CD14-positive monocyte (primary cell): ENCODE data around the gene COL4A1. TPM values are rescaled to one million over a fixed set of nuclear protein-coding genes. Genes with fewer than 3 reads are reported as not detected.
A peak's percentile ranks its signal among the peaks of the same experiment; 100 is the strongest.

ENCODE experiments used
- DNase-seq, 3 donors: peaks; one replicate each; pipeline ENCODE4 v3.0.0-alpha.2; 2011 to 2022
- H2AFZ ChIP-seq: 2 replicates; pipeline ENCODE4 v1.6.0; 2012; ENCODE audit warnings: mild to moderate bottlenecking, low read depth, low read length, inconsistent platforms; ENCODE audit not compliant: insufficient read depth, poor library complexity, severe bottlenecking
- H3K27ac ChIP-seq, 2 donors: 1 replicate in 1 of 2; 2 replicates in 1 of 2; pipeline ENCODE4 v1.5.1; 2012 to 2013; ENCODE audit warnings: low read length in 2 of 2, control low read depth in 1 of 2, inconsistent platforms in 1 of 2, low read depth in 1 of 2, mild to moderate bottlenecking in 1 of 2
- H3K27me3 ChIP-seq, 2 donors: one replicate each; pipeline versions ENCODE4 v1.6.0 to v1.6.1; 2011 to 2013; ENCODE audit warnings: low read length in 2 of 2; ENCODE audit not compliant: control insufficient read depth in 2 of 2, insufficient read depth in 2 of 2
- H3K36me3 ChIP-seq, 2 donors: replicated peaks in 1 of 2; 1 replicate in 1 of 2; 2 replicates in 1 of 2; pipeline versions ENCODE4 v1.5.1 to v1.6.1; 2012 to 2013; ENCODE audit warnings: low read length in 2 of 2, control low read depth in 1 of 2, inconsistent platforms in 1 of 2, mild to moderate bottlenecking in 1 of 2; ENCODE audit not compliant: insufficient read depth in 2 of 2, control insufficient read depth in 1 of 2
- H3K4me1 ChIP-seq, 2 donors: 1 replicate in 1 of 2; 2 replicates in 1 of 2; pipeline versions ENCODE4 v1.5.1 to v1.6.1; 2012 to 2013; ENCODE audit warnings: low read length in 2 of 2, control low read depth in 1 of 2, inconsistent platforms in 1 of 2, mild to moderate bottlenecking in 1 of 2, moderate library complexity in 1 of 2; ENCODE audit not compliant: insufficient read depth in 2 of 2, control insufficient read depth in 1 of 2
- H3K4me2 ChIP-seq: replicated peaks from 2 replicates; pipeline ENCODE3; 2012; ENCODE audit warnings: low read length, moderate library complexity, mild to moderate bottlenecking; ENCODE audit not compliant: poor library complexity, severe bottlenecking; ENCODE audit errors: extremely low read depth
- H3K4me3 ChIP-seq, 3 experiments: fragments of 200-600 bp in 1 of 3; sonication (generic) in 1 of 3; replicated peaks in 1 of 3; 1 replicate in 2 of 3; 2 replicates in 1 of 3; pipeline ENCODE4 v1.5.1; 2011 to 2013; ENCODE audit warnings: low read length in 3 of 3, mild to moderate bottlenecking in 3 of 3, control low read depth in 2 of 3, low read depth in 2 of 3, inconsistent platforms in 1 of 3, moderate library complexity in 1 of 3
- H3K79me2 ChIP-seq: 2 replicates; pipeline ENCODE4 v1.6.0; 2012; ENCODE audit warnings: mild to moderate bottlenecking, control low read depth, inconsistent platforms, low read length, moderate library complexity; ENCODE audit not compliant: insufficient read depth
- H3K9ac ChIP-seq: 2 replicates; pipeline ENCODE4 v1.6.0; 2017; ENCODE audit warnings: low read length, mild to moderate bottlenecking; ENCODE audit not compliant: insufficient read depth, poor library complexity, severe bottlenecking
- H3K9me3 ChIP-seq, 2 donors: replicated peaks in 1 of 2; 1 replicate in 1 of 2; 2 replicates in 1 of 2; pipeline versions ENCODE4 v1.5.1 to v1.6.1; 2012 to 2013; ENCODE audit warnings: low read length in 2 of 2, control low read depth in 1 of 2; ENCODE audit not compliant: control insufficient read depth in 1 of 2, insufficient read depth in 1 of 2
- H4K20me1 ChIP-seq: 2 replicates; pipeline ENCODE4 v1.6.0; 2012; ENCODE audit warnings: mild to moderate bottlenecking, low read length, control low read depth, moderate library complexity; ENCODE audit not compliant: insufficient read depth
- H3K27ac Mint-ChIP-seq, 7 donors: one replicate each; pipeline ENCODE4 v1.8.0; 2020; ENCODE audit warnings: mild to moderate bottlenecking in 7 of 7, mixed read lengths in 7 of 7, moderate library complexity in 6 of 7, inconsistent platforms in 2 of 7
- H3K27me3 Mint-ChIP-seq, 3 donors: one replicate each; pipeline ENCODE4 v1.8.0; 2021 to 2022; ENCODE audit warnings: low read depth in 3 of 3, mild to moderate bottlenecking in 3 of 3, mixed read lengths in 3 of 3, moderate library complexity in 3 of 3, inconsistent platforms in 1 of 3
- H3K36me3 Mint-ChIP-seq, 2 donors: one replicate each; pipeline ENCODE4 v1.8.0; 2020; ENCODE audit warnings: mixed read lengths in 2 of 2, inconsistent platforms in 1 of 2, mild to moderate bottlenecking in 1 of 2
- H3K4me1 Mint-ChIP-seq: one replicate; pipeline ENCODE4 v1.8.0; 2020; ENCODE audit warnings: mild to moderate bottlenecking, mixed read lengths
- H3K4me3 Mint-ChIP-seq, 2 donors: one replicate each; pipeline ENCODE4 v1.8.0; 2020; ENCODE audit warnings: mild to moderate bottlenecking in 2 of 2, mixed read lengths in 2 of 2, moderate library complexity in 1 of 2
- H3K9me3 Mint-ChIP-seq, 7 donors: one replicate each; pipeline ENCODE4 v1.8.0; 2020 to 2022; ENCODE audit warnings: mixed read lengths in 7 of 7, mild to moderate bottlenecking in 6 of 7, moderate library complexity in 6 of 7, inconsistent platforms in 2 of 7
- WGBS: methylation state at CpG from one replicate; pipeline ENCODE4 v1.1.5; 2013; ENCODE audit warnings: missing lambda C conversion rate; ENCODE audit not compliant: insufficient coverage; 5-methylcytosine and 5-hydroxymethylcytosine counted together
- intact Hi-C, 2 donors: fragments of 100-400 bp; cut with micrococcal nuclease; formaldehyde crosslinking; loops; one replicate each; pipeline versions ENCODE4 v1.15.0 to v1.15.1; 2023
- polyA plus RNA-seq, 3 donors: library from polyadenylated mRNA; depleted of rRNA in 1 of 3; unstranded in 2 of 3; stranded (reverse) in 1 of 3; fragments of 300-500 nt in 2 of 3; fragments of >200 nt in 1 of 3; fragmentation: Illumina TruSeq in 2 of 3; gene quantifications; 1 replicate in 2 of 3; 2 replicates in 1 of 3; pipeline ENCODE4 v1.2.3, GENCODE V29; 2012 to 2021
- TF ChIP-seq, protein P1 (sequence below): fragments of 200-600 bp; IDR thresholded peaks from one replicate; pipeline ENCODE4 v1.8.0; 2022; ENCODE audit warnings: antibody characterized with exemption, mild to moderate bottlenecking

COL4A1 gene
- polyA plus RNA-seq, 3 donors = 0.16 to 0.25 TPM; not detected in 1

GRCh38 chr13:110230661-110231347 is 76.2 kb downstream of the COL4A1 start:
- Mint-ChIP-seq H3K27me3 (peaks cover 14 to 26% (median 20%) of the 10 kb centered on the region in 3 donors), H3K4me3 (peak overlapping the region in 1 of 2 donors; percentile 18), H3K36me3 (no peaks in the 10 kb centered on the region), H3K9me3 (peaks cover 0 to 5% (median 0%) of the 10 kb centered on the region in 7 donors), H3K27ac (no peak overlapping the region), H3K4me1 (no peaks in the 10 kb centered on the region)
- Histone ChIP-seq H3K4me3 (no peak overlapping the region), H4K20me1 (no peaks in the 10 kb centered on the region), H3K79me2 (no peaks in the 10 kb centered on the region), H2AFZ (no peak overlapping the region), H3K4me1 (no peaks in the 10 kb centered on the region), H3K9ac (no peak overlapping the region), H3K9me3 (no peaks in the 10 kb centered on the region), H3K36me3 (no peaks in the 10 kb centered on the region), H3K4me2 (no peak overlapping the region), H3K27me3 (peaks cover 0 to 3% of the 10 kb centered on the region in 2 donors), H3K27ac (no peak overlapping the region)
- 90% methylated on average over 16 of the region's 18 CpGs for WGBS
- no peak for DNase-seq
- intact Hi-C loops = no loop called here
- TF ChIP-seq, protein P1, sequence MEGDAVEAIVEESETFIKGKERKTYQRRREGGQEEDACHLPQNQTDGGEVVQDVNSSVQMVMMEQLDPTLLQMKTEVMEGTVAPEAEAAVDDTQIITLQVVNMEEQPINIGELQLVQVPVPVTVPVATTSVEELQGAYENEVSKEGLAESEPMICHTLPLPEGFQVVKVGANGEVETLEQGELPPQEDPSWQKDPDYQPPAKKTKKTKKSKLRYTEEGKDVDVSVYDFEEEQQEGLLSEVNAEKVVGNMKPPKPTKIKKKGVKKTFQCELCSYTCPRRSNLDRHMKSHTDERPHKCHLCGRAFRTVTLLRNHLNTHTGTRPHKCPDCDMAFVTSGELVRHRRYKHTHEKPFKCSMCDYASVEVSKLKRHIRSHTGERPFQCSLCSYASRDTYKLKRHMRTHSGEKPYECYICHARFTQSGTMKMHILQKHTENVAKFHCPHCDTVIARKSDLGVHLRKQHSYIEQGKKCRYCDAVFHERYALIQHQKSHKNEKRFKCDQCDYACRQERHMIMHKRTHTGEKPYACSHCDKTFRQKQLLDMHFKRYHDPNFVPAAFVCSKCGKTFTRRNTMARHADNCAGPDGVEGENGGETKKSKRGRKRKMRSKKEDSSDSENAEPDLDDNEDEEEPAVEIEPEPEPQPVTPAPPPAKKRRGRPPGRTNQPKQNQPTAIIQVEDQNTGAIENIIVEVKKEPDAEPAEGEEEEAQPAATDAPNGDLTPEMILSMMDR = no peak

DNA sequence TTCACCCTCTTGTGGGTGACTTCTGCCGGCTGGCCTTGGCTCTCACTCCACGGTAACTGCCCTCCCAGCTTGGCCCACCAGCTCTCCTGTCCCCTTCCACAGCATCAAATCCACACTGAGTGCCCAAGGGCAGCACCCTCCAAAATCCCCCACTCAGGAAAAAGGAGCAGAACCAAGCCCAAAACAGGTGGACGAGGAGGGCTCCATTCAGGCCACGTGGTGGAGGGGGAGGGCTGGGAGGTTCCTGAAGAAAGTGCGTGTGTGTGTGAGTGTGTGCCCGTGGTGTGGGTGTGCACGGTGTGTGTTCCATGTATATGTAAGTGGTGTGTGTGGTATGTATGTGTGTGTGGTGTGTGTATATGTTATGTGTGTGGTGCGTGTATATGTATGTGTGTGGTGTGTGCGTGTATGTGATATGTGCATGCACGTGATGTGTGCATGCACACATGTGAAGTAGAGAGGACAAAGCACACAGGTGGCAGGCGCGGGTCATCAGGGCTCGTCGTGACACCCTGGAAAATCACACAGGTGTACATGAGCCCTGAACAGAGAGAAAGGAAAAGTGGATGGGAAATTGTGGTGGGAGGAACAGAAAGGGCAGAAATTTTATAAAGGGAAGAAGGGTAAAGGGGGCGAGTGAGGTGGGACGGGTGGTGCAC is 76.9 kb downstream of the COL4A1 start:
- intact Hi-C loops = no loop called here
- Histone ChIP-seq H3K4me3 (no peak overlapping the region), H3K9me3 (no peaks in the 10 kb centered on the region), H3K4me1 (no peaks in the 10 kb centered on the region), H3K79me2 (no peaks in the 10 kb centered on the region), H3K27ac (no peak overlapping the region), H3K36me3 (no peaks in the 10 kb centered on the region), H3K27me3 (peaks cover 0 to 3% of the 10 kb centered on the region in 2 donors), H3K9ac (no peak overlapping the region), H3K4me2 (no peak overlapping the region), H4K20me1 (no peaks in the 10 kb centered on the region), H2AFZ (no peak overlapping the region)
- Mint-ChIP-seq H3K36me3 (no peaks in the 10 kb centered on the region), H3K9me3 (peaks cover 0 to 5% (median 0%) of the 10 kb centered on the region in 7 donors), H3K27me3 (peaks cover 15 to 28% (median 18%) of the 10 kb centered on the region in 3 donors), H3K27ac (no peak overlapping the region), H3K4me1 (no peaks in the 10 kb centered on the region), H3K4me3 (no peak overlapping the region)
- TF ChIP-seq, protein P1 = no peak
- 81% methylated on average over 14 of the region's 16 CpGs for WGBS
- no peak for DNase-seq
